ENCODE results near the gene GPC6.

GRCh38 chr13:94394723-94395122 is 1168.1 kb downstream of the GPC6 start:
- TF ChIP-seq, protein P1, sequence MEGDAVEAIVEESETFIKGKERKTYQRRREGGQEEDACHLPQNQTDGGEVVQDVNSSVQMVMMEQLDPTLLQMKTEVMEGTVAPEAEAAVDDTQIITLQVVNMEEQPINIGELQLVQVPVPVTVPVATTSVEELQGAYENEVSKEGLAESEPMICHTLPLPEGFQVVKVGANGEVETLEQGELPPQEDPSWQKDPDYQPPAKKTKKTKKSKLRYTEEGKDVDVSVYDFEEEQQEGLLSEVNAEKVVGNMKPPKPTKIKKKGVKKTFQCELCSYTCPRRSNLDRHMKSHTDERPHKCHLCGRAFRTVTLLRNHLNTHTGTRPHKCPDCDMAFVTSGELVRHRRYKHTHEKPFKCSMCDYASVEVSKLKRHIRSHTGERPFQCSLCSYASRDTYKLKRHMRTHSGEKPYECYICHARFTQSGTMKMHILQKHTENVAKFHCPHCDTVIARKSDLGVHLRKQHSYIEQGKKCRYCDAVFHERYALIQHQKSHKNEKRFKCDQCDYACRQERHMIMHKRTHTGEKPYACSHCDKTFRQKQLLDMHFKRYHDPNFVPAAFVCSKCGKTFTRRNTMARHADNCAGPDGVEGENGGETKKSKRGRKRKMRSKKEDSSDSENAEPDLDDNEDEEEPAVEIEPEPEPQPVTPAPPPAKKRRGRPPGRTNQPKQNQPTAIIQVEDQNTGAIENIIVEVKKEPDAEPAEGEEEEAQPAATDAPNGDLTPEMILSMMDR (IDR thresholded peaks at IDR 0.05) = no peak
- TF ChIP-seq EZH2 (IDR thresholded peaks at IDR 0.05; ENCODE audit: borderline replicate concordance, insufficient read depth, low read depth, low read length, poor library complexity, severe bottlenecking) = no peak

Data from B cell (primary cell).